Superior temporal gyrus (tissue), 1 donor: Measurements from ENCODE around the gene RBMS2.
A peak's percentile ranks its signal among the peaks of the same experiment; 100 is the strongest.

Source experiments
- DNase-seq: peaks from one replicate; pipeline ENCODE4 v3.0.0-alpha.2; 2016; ENCODE audit errors: extremely low spot score

Gene RBMS2

GRCh38 chr12:56631790-56632700 is 110.4 kb downstream of the RBMS2 start:
- no peak for DNase-seq

- DNase-seq = no peak
Observed at GRCh38 chr12:56632701-56633467, 111.3 kb downstream of the RBMS2 start.

- no peak for DNase-seq
Observed at GRCh38 chr12:56633468-56634241, 112.0 kb downstream of the RBMS2 start.

GRCh38 chr12:56634242-56634836 is 112.7 kb downstream of the RBMS2 start:
- DNase-seq = no peak

DNA sequence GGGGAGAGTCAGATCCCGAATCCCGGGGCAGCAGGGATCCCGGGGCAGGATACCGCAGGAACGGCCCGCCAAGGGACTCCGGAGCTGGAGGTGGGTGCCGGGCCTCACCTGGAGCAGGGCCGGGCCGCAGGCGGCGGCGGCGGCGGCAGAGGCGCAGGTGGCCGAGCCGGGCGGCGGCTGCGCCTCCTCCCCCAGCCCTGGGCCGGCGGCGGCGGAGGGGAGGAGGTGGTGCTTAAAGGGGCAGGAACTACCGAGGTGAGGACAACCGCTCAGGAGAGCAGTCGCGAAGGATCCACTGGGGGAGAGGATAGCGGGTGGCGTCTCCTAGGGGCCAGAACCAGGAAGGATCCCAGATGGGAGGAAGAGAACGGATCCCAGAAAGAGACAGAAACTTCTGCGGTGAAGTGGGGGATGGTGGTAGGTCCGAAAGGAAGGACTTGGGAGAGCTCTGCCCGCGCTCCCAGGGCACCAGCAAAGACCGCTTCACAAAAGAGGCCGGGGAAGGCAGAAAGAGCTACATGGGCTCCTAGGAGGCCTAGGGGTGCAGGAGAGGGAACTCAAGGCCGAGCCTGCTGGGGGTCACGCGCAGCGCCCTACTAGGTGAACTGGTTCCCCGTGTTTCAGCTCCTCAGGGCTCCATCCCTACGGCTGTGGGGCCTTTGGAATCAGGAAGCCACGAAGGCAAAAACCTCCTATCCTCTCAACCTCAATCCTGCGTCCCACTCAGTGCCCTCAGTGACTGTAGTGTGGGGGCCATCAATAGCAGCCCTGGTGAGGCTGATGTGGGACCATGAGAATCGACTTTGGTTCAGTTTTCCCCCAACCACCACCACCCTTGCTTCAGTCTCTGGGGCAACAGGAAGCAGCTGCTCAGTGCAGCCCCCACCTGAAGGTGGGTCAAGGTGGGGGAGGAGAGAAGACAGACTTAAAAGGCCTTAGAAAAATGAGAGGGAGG is 113.5 kb downstream of the RBMS2 start:
- peak; percentile 78 for DNase-seq

DNA sequence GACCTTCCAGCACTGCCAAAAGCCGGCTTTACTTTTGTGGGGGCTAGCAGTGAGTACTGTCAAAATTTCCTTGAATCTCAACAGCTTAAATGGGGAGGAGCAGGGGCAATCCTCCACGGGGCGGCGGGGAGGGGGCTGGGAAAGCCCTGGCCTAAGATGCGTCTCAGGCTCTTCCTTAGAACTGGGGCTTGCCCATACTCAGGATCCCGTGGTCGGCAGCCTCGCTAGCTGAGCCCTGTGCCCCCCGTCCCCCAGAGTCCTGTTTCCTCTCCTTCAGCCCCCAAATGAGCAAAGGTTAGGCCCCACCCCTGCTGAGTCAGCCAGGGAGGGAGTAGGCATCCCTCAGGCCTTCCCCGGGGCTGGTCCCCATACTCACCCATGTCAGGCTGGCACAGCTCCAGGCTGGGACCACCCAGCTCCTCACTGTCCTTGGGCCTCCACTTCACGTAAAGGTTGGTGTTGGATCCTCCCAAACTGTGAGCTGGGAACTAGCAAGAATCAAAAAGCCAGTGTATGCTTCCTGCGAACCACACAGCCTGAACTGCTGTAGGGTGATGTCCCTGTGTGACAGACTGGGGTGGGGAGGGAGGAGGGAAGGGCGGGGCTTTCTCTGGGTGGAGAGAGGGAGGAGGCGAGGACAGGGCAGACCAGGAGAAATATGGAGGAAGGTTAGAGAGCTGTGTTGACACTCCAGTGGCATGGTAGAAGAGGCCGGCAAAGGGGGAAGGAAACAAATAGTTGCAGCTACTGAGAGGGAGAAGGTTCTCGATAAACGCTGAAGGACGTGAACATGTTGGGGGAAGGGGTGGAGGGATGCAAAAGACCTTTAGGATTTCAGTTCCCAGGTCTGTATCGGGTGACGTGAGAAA is 114.4 kb downstream of the RBMS2 start:
- DNase-seq = peak; percentile 84

- peak; percentile 96 for DNase-seq
Observed at GRCh38 chr12:56636675-56637540, 115.3 kb downstream of the RBMS2 start.

- no peak for DNase-seq
Observed at GRCh38 chr12:56637621-56638020, 116.0 kb downstream of the RBMS2 start.

DNA sequence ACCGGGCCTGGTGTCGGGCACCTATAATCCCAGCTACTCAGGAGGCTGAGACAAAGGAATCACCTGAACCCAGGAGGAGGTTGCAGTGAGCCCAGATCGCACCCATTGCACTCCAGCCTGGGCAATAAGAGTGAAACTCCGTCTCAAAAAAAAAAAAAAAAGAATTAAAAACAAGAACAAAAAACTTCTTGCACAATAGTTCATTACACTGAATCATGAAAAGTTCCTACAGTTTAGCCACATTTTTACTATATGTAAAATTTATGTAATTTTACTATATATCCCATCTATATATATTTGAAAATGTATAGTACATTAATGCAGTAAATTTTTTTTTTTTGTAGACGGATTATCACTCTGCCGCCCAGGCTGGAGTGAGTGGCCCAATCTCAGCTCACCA is 119.6 kb downstream of the RBMS2 start:
- no peak for DNase-seq

GRCh38 chr12:56644654-56645053 is 123.0 kb downstream of the RBMS2 start:
- DNase-seq = no peak

DNA sequence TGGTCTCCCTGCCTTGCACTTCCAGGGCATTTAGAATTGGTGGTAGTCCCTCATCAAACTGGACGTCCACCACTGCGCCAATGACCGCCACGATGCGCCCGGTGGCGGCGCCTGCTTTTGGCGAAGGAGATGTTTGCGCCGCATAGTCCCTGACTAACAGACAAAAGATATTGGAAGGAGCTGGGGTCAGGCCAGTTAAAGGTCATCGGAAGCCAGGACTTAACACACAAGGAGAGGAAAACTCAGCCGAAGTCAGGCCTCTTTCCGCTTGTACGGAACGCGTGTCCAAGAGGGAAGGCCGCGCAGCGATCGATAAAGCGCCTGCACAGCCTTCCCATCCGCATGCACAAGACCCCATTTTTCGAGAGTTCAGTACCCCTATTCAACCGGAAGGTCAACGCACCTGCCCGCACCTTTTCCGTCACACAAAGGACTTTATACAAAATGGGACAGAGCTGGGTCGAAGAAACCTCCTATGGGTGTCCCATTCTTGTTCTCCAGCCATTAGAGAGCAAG is 123.6 kb downstream of the RBMS2 start:
- DNase-seq = peak; percentile 21
